Measurements from ENCODE around the gene STK38. TPM values are rescaled to one million over a fixed set of nuclear protein-coding genes. Genes with fewer than 3 reads are reported as not detected.

STK38 gene
- total RNA-seq, 6 experiments from 2014 or later, result 12.5 to 19.2 (median 16.1) TPM

- Histone ChIP-seq H3K27me3 (no peaks in the 10 kb centered on the region), H3K4me3 (no peak overlapping the region), H3K36me3 (no peaks in the 10 kb centered on the region), H3K9me3 (no peaks in the 10 kb centered on the region), H3K4me1 (peaks cover 0 to 30% (median 4%) of the 10 kb centered on the region in 4 donors), H3K27ac (peak overlapping the region in 1 of 3 donors; percentile 98)
- no peak for DNase-seq
- TF ChIP-seq POLR2A (IDR thresholded peaks at IDR 0.05), result no peak
- TF ChIP-seq, protein P1, sequence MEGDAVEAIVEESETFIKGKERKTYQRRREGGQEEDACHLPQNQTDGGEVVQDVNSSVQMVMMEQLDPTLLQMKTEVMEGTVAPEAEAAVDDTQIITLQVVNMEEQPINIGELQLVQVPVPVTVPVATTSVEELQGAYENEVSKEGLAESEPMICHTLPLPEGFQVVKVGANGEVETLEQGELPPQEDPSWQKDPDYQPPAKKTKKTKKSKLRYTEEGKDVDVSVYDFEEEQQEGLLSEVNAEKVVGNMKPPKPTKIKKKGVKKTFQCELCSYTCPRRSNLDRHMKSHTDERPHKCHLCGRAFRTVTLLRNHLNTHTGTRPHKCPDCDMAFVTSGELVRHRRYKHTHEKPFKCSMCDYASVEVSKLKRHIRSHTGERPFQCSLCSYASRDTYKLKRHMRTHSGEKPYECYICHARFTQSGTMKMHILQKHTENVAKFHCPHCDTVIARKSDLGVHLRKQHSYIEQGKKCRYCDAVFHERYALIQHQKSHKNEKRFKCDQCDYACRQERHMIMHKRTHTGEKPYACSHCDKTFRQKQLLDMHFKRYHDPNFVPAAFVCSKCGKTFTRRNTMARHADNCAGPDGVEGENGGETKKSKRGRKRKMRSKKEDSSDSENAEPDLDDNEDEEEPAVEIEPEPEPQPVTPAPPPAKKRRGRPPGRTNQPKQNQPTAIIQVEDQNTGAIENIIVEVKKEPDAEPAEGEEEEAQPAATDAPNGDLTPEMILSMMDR (IDR thresholded peaks at IDR 0.05), result no peak
- ATAC-seq, result no peak
- intact Hi-C loops (cut with DNase I), result no loop called here
Observed at GRCh38 chr6:36445621-36446020, 101.7 kb downstream of the STK38 start.

- 53% methylated on average over 2 of the region's 3 CpGs for WGBS (ENCODE audit: insufficient coverage, low coverage, low lambda C conversion rate, missing lambda C conversion rate)
- intact Hi-C loops (cut with DNase I), result no loop called here
- ATAC-seq (no peak), DNase-seq (no peak)
- H3K4me1 ChIP-seq, result peaks cover 0 to 33% (median 4%) of the 10 kb centered on the region in 4 donors
- no peak for TF ChIP-seq POLR2A (IDR thresholded peaks at IDR 0.05)
- TF ChIP-seq, protein P1 (IDR thresholded peaks at IDR 0.05), result no peak
- no peaks in the 10 kb centered on the region for H3K9me3 ChIP-seq
- peak overlapping the region; percentile 91 to 98 (median 97) for H3K27ac ChIP-seq
- no peaks in the 10 kb centered on the region for H3K27me3 ChIP-seq
- H3K4me3 ChIP-seq, result peak overlapping the region in 2 of 3 donors; percentile 78 to 85
- no peaks in the 10 kb centered on the region for H3K36me3 ChIP-seq
Observed at GRCh38 chr6:36444470-36444869, 102.8 kb downstream of the STK38 start.

Small RNAs within 50 kb of the gene (small RNA-seq; reads per million reads assigned to genes)
- gene RN7SL502P, result 0 reads per million in 2 experiments

Other genes starting within 250 kb of the STK38 start
- gene BNIP5, start 210.6 kb downstream of the STK38 start, total RNA-seq, result not detected
- gene ETV7, start 159.8 kb downstream of the STK38 start, total RNA-seq, result 1 to 10 TPM in 1 of 6 experiments, under 1 TPM in 4, not detected in 1; 0.19 to 4.6 (median 0.55) TPM
- gene PXT1, start 104.6 kb downstream of the STK38 start, total RNA-seq, result under 1 TPM in 1 of 6 experiments, not detected in 5; 0.11 TPM
- gene KCTD20, start 104.5 kb downstream of the STK38 start, total RNA-seq, result 10 to 100 TPM; 24.8 to 48.8 (median 33.5) TPM
- gene SRSF3, start 46.9 kb upstream of the STK38 start, total RNA-seq, result 100 to 1,000 TPM in 2 of 6 experiments, 10 to 100 TPM in 4; 36.8 to 103 (median 71.4) TPM
- 100 to 1,000 TPM in 1 of 6 experiments, 10 to 100 TPM in 5; 20.0 to 124 (median 58.6) TPM for gene CDKN1A, start 131.2 kb upstream of the STK38 start, total RNA-seq
- gene RAB44, start 150.3 kb upstream of the STK38 start, total RNA-seq, result under 1 TPM in 3 of 6 experiments, not detected in 3; 0.05 to 0.07 (median 0.07) TPM